MCF 10A (cell line): ENCODE measurements around the gene CSMD2. TPM values are rescaled to one million over a fixed set of nuclear protein-coding genes. Genes with fewer than 3 reads are reported as not detected.

Experiments
- BruUV-seq: library from RNA; stranded (reverse); fragments of 400-500 nt; replicated peaks from 2 replicates; lab custom pipeline; 2021; lab: Mats Ljungman, UMichigan
- CTCF ChIA-PET: fragments of 300-600 bp; sonication (Branson Sonifier 250); formaldehyde crosslinking; extraction: SDS; loops from one replicate; lab custom pipeline; 2021; ENCODE audit warnings: antibody characterized with exemption, inconsistent platforms; lab: Yijun Ruan, JAX
- POLR2A ChIA-PET: fragments of 300-600, 350-650 bp; sonication (Branson Sonifier 250); formaldehyde crosslinking; extraction: SDS; loops from one replicate; lab custom pipeline; 2020; ENCODE audit warnings: antibody characterized with exemption, inconsistent platforms; lab: Yijun Ruan, JAX
- DNase-seq: peaks from one replicate; pipeline ENCODE4 v3.0.0-alpha.2; 2018; ENCODE audit not compliant: unreplicated experiment
- H3K27ac Mint-ChIP-seq: one replicate; pipeline ENCODE4 v1.8.0; 2022; ENCODE audit warnings: mild to moderate bottlenecking, low read depth, mixed read lengths; ENCODE audit not compliant: unreplicated experiment
- H3K27me3 Mint-ChIP-seq: one replicate; pipeline ENCODE4 v1.8.0; 2022; ENCODE audit warnings: mixed read lengths; ENCODE audit not compliant: insufficient read depth, unreplicated experiment
- H3K36me3 Mint-ChIP-seq: one replicate; pipeline ENCODE4 v1.8.0; 2022; ENCODE audit warnings: mild to moderate bottlenecking, moderate library complexity, mixed read lengths; ENCODE audit not compliant: insufficient read depth, unreplicated experiment
- H3K4me1 Mint-ChIP-seq: one replicate; pipeline ENCODE4 v1.8.0; 2022; ENCODE audit warnings: mixed read lengths; ENCODE audit not compliant: insufficient read depth, unreplicated experiment
- H3K4me3 Mint-ChIP-seq: one replicate; pipeline ENCODE4 v1.8.0; 2022; ENCODE audit warnings: mild to moderate bottlenecking, moderate library complexity, mixed read lengths; ENCODE audit not compliant: unreplicated experiment
- H3K9me3 Mint-ChIP-seq: one replicate; pipeline ENCODE4 v1.8.0; 2022; ENCODE audit warnings: mixed read lengths; ENCODE audit not compliant: unreplicated experiment
- CTCF ChIP-seq: fragments of 200-600 bp; IDR thresholded peaks from one replicate; pipeline ENCODE4 v1.8.0; 2022; ENCODE audit warnings: antibody characterized with exemption, mild to moderate bottlenecking; ENCODE audit not compliant: unreplicated experiment
- intact Hi-C: fragments of 100-400 bp; cut with micrococcal nuclease; formaldehyde crosslinking; loops from 2 replicates; pipeline ENCODE4 v1.14.1; 2022
- total RNA-seq: library from RNA; stranded (reverse); gene quantifications from 2 replicates; pipeline ENCODE4 v1.2.3, GENCODE V29; 2022

CSMD2 gene
- total RNA-seq, 1 experiment from 2014 or later, result not detected

GRCh38 chr1:33586106-33586505, 578.9 kb downstream of the CSMD2 start:
- no TSS peak for BruUV-seq
- intact Hi-C loops, result no loop called here
- TF ChIP-seq CTCF, result no peak
- CTCF ChIA-PET, result no interaction called here
- peaks cover 30% of the 10 kb centered on the region for H3K27me3 Mint-ChIP-seq
- no peak for DNase-seq
- no peaks in the 10 kb centered on the region for H3K4me1 Mint-ChIP-seq
- no peak overlapping the region for H3K4me3 Mint-ChIP-seq
- POLR2A ChIA-PET, result no interaction called here
- H3K36me3 Mint-ChIP-seq, result no peaks in the 10 kb centered on the region
- H3K9me3 Mint-ChIP-seq, result no peaks in the 10 kb centered on the region
- H3K27ac Mint-ChIP-seq, result no peak overlapping the region

GRCh38 chr1:33583567-33583966, 581.5 kb downstream of the CSMD2 start:
- Mint-ChIP-seq H3K27ac (no peak overlapping the region), H3K27me3 (peaks cover 42% of the 10 kb centered on the region), H3K4me3 (no peak overlapping the region), H3K9me3 (no peaks in the 10 kb centered on the region), H3K36me3 (no peaks in the 10 kb centered on the region), H3K4me1 (no peaks in the 10 kb centered on the region)
- intact Hi-C loops, result no loop called here
- CTCF ChIA-PET, result interaction anchor here (0.7 kb wide), 1 partner anchor 1085 kb away, joined by 3 read pairs; no protein-coding TSS in a partner anchor
- BruUV-seq, result no TSS peak
- POLR2A ChIA-PET, result interaction anchor here (0.8 kb wide), 1 partner anchor 473 kb away, joined by 3 read pairs; no protein-coding TSS in a partner anchor
- no peak for TF ChIP-seq CTCF
- DNase-seq, result no peak

- CTCF ChIA-PET, result interaction anchor here (0.7 to 1.4 kb wide), 3 partner anchors 31 to 54 kb away, joined by 3 read pairs; no protein-coding TSS in a partner anchor
Measured at GRCh38 chr1:33578557-33579448, 586.2 kb downstream of the CSMD2 start.

More at GRCh38 chr1:33578557-33579448, 586.2 kb downstream of the CSMD2 start:
- Mint-ChIP-seq H3K27ac (no peak overlapping the region), H3K4me1 (no peaks in the 10 kb centered on the region), H3K9me3 (no peaks in the 10 kb centered on the region), H3K36me3 (no peaks in the 10 kb centered on the region), H3K27me3 (peaks cover 52% of the 10 kb centered on the region), H3K4me3 (no peak overlapping the region)
- intact Hi-C loops, result no loop called here
- TF ChIP-seq CTCF, result no peak
- POLR2A ChIA-PET, result no interaction called here
- DNase-seq, result no peak
- BruUV-seq, result no TSS peak
